NCI-H226 (cell line): Measurements from ENCODE around the gene EPHA2.
"Not testable (repeated sequence)": the region's sequence is repeated elsewhere in the genome, so short reads cannot be mapped to it uniquely, and the experiment has no call there.

Experiments
- DNase-seq: peaks from one replicate; pipeline ENCODE4 v3.0.0-alpha.2; 2015

The EPHA2 gene

DNA sequence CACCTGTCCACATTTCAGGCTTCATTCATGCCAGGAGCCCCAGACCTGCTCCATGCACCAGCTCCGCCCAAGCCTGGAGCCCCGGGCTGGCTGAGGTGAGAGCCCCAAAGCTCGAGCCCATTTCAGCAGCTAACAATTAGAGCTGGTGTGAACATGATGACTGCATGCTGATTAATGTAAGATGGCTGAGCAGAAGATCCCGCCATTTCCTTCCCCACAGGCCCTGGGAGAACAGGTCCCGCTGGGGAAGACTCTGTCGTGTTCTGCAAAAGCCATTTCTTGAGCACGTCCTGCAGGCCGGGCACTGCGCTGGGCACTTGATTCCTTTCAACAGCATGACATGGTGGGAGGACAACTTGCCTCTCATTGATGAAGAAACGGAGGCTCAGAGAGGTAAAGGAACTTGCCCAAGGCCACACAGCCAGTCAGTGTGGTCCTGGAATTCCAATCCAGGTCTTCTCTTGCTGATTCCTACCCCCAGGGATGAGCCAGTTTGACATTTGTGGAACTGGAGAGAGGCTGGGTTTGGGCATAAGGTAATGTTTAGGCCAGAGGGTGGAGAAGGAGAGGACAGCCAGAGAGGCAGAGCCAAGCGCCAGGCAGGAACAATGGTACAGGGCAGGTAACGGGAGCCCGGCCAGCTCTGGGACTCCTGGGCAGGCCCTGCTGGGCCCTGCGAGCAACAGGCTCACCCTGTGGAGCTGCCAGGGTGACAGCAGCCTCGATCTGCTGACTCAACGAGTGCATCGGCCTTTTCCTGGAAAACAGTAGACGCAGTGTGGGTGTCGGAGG, 28.1 kb upstream of the EPHA2 start:
- DNase-seq = no peak

DNA sequence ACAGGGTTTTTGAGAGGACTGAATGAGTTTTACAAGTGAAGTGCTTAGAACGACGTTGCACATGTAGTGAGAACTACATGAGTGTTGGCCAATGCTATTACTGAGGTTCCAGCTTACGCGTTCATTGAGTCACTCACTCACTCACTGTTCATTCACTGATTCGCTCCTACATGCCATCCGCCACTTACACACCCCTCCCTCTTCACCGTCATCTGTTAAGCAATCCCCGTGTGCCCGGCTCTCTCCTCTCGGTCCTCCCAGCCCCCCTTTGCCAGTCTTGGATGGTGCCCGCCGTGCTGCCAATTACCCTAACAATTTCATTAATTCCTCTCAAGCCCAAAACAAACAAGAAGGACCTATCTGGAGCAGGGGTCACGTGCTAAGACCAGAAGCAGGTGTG, 27.3 kb upstream of the EPHA2 start:
- DNase-seq = peak; percentile 81

DNA sequence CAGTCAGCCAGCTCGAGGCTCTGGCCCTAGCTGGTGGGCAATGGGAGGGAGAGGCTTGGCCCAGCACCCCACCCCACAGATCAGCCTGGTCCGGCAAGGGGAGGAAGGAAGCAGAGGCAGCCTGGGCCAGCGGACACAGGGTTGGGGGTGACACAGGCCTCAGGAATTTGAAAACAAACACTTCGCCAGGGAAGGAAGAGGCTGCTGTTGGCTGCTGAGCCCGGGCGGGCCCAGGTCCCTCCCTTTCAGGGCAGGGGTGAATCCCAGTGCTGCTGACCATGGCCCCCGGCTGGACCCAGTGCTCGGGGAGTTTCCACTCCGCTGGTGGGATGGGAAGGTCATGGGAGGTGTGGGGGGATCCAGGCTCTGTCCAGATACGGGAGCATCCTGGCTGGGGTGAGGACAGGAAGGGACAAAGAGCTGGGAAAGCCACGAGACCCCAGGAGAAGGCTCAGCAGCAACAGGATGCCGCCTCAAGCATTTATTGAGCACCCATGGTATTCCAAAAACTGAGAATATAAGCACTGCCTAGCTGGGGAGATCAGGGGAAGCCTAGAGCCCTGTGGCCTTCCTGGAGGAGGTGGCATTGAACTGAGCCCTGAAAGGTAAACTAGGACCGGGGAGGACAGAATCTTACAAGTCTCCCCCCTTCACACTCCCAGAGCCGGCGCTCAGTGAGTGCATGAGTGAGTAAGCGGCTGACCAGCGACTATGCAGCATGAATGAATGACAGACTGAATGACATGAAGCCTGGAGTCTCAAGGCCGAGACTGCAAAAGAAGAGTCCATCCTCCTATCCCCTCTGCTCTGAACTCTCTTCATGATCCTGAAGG, 26.2 kb upstream of the EPHA2 start:
- DNase-seq = peak; percentile 98

DNA sequence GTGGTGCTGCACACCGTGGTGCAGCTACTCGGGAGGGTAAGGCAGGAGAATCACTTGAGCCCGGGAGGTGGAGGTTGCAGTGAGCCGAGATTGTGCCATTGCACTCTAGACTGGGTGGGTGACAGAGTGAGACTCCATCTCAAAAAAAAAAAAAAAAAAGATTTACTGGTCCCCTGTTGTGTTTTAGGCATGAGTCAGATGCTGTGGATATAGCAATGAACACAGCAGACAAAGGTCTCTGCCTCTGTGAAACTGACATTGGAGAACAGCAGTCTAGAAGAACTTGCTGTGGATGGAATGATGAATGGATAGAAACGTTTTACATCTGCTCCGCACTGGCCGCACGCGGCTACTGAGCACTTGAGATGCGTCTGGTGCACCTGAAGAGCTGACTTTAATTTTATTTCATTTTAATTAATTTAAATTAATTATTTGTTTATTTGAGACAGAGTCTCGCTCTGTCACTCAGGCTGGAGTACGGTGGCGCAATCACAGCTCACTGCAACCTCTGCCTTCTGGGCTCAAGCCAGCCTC, 24.5 kb upstream of the EPHA2 start:
- DNase-seq = no peak

DNA sequence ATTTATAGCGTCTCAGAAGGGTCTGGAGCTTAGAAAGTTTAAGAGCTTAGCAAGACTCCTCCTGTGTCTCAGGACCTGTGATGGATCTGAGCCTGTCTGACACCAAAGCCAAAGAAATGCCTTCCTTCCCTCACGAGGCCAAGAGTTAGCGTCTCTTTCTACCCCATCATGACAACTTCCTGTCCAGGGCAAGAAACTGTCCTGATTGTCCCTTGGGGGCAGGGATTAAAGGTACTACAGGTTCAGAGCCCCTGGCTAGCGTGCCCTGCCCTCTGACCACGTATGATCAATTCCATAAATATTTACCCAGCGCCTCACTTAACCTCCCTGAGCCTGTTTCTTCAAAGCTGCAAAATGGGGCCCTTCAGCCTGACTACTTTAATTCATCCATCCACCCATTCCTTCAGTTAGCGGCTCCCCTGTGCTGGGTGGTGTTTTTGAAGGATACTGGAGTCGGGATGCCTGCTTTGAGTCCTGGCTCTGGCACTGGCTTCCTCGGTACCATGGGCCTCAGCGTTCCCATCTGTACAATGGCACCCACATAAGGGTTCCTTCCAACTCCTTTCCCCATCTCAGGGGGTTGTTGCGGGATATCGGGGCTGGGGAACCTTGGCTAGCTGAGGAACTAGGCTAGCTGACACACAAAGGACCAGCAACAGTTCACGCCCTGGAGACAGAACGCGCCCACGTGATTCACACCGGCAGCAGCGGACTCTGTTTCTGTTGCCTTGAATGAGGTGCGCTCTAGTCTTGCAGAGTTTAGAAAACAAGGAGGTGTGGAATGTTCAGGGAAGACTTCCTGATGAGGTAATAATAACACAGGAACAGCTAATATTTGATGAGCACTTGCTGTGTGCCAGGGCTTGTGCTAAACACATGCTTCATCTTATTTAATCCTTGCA, 23.0 kb upstream of the EPHA2 start:
- DNase-seq = no peak

DNA sequence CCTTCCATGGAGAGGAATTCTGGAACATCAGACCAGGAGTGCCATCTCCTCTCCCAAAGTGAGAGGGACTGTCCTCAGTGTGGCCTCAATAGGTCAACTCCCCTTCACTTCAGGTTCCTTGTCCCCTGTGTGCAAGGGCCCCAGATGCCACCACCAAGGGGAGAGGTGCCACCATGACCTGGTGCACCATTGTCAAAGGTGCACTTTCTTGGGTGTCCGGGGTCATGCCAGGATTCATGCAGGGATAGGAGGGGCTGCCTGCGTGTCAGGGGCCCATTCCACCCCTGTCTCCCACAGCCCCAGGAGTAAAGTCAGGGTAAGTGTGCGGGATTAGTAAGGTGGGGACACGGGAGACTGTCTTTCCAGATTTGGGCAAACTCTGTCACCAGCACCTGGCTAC, 21.4 kb upstream of the EPHA2 start:
- no peak for DNase-seq

DNA sequence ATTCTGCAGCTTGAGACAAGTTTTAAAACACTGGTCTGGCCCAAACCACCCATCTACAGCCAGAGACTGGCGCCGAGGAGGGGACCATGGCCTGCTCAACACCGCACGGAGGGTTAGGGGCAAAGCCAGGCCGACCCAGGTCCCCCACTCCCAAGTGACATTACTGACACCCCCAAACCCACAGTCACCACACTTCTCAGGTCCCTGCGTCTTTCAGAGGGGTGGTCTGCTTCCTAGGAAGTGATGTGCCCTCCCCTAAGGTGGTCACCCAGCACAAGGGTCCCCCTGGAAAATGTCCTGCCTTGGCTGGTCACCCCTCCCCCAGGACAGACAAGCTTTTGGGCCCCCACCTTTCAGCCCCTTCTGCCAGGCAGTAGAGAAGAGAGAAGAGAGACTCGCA, 20.8 kb upstream of the EPHA2 start:
- DNase-seq = no peak

DNA sequence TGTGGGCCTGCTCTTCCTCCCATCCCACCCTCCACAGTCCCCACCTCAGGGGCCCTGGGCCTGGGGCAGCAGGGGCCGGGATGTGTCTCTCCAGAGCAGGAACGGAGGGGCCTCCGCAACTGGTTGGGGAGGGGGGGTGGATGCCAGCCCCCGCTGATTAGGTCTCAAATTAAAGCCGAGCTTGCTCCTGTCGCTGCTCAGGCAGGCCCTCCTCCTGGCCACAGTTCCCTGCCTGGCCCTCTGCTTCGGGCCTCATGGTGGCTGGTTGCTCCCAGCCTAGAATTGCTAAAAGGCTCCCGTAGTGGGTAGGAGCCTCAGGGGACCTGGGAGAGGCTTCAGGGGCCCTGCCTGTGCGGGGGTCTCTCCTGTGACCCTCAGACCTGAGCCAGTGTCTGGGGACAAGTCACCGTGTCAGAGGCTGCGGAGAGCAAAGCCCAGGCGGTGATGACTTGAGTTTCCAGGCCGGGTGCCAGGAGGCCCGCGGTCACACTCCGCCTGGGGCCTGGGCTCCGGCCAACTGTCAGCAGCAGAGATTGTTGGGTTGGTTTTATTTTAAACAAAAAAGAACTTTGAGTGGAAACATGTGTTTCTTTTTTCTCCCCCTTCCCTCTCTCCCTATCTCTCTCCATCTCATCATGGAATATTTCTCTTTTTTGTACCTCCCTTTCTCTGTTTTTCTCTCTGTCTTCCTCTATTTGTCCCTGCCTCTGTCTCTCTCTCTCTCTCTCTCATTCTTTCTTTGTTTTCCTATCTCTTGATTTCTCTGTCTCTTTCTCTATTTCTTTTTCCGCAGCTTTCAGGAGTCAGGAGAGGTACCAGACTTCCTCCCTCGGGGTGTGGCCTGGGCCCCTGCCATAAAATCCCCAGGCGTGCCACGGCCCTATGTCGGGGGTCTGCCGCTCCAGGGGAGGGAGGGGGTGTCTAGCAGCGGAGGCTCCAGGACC, 20.0 kb upstream of the EPHA2 start:
- peak; percentile 71 for DNase-seq

DNA sequence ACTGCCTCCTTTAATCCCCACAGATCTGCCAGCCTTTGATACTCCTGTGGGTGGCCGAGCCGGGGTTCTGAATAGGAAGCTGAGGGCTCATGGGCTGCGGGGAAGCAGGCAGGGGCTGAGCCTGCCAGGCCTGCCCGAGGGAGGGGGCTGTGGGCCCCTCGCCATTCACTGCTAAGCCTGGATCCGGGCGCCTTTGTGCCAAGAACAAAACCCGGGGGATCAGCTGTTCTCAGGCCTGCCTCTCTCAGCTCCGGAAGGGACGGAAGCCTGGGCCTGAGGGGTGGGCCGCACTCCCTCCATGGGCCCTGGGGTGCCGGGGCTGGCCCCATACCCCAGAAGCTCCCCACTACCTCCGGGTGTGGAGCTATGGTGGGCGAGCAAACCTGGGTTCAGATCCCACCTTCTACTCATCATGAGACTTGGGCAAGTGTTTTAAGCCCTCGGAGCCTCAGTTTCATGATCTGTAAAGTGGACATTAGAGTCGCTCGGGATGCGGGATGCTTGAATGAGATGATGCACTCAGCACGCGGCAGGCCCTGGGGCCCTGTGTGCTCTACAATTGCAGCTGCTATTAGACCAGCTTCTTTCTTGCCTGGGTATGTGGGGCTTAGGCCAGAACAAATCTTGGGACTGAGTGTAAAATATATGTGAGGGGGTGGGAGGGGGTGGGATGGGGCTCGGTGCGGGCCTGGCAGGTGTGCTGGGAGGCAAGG, 19.2 kb upstream of the EPHA2 start:
- no peak for DNase-seq

DNA sequence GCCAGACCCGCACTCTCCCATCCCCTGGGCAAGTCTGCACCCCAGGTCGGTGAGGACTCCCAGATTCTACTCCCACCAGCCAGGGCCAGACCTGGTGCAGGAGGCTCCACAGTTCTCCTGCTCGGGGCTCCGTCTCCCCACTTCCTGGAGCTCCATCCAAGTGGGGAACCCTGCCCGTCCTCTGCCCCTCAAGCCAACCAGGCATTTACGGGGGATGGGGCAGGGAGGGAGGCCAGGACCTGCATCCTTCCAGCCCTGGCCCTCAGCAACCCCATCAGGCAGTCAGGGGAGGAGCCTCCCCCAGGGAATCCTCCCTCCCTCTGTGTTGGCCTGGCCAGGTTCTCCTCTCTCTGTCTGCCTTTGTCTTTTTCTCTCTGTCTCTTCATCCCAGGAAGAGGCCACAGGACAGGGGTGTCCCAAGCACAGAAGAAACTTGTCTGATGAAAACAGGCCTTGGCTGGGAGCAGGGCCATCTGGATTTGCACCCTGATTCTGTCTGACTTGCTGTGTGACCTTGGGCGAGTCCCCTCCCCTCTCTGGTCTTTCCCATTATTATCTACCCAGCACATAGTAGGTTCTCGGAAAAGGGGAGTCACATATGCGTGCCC, 18.5 kb upstream of the EPHA2 start:
- DNase-seq = peak; percentile 63

DNA sequence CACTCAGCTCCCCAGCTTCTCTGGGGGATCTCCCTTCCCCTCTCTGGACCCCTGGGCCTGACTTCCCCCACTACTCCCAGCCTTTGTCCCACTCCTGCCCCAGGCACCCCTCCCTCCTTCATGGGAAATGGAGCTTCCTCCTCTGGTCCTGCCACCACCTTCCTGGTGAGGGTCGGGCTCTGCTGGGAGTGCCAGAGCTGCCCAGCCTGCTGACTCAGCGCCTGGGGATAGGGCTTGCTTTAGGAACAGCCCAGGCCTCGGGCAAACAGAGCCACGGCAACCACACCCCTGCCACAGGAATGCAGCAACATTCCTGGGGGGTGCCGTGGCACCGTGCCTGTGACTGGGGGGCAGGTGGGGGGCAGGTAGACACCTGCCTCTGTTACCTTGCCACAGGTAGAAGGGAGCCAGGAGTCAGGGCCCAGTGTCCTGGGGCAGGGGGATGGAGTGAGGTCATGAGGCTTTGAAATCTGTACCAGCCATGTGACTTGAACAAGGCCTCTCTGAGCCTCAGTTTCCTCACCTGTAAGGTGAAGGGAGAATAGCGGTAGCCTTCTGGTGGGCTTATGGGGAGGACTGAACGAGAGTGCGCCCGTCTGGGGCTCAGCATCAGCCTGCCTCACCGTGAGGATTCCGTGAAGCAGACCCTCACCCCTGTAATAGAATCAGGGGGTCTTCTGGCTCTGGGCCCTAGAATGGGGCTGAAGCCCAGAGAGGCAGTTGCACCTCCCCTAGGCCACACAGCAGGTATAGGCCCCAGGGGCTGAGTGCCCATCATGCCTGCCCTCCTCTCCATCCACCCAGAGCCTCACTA, 17.8 kb upstream of the EPHA2 start:
- DNase-seq = peak; percentile 99

DNA sequence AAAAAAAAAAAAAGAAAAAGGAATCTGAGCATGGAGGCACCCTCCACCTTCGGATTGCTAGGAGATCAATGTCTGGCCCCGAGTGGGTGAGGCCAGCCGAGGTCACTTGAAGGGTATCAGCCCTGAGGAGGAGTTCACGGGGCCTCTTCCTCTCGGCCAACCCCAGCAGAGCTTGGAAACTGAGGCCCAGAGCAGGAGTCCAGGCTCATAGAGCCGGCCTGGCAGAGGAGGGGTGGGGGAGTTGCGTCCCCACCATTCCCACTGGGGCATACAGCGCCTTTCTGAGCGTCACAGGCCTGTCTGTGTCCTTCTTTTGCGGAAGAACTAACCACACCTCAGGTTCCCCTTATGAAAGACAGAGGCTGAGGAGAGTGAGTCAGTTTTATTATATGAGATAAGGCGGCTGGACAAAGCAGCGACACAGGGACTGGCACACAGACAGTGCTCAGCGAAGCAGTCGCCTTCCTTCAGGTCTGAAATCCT, 17.1 kb upstream of the EPHA2 start:
- peak; percentile 87 for DNase-seq

DNA sequence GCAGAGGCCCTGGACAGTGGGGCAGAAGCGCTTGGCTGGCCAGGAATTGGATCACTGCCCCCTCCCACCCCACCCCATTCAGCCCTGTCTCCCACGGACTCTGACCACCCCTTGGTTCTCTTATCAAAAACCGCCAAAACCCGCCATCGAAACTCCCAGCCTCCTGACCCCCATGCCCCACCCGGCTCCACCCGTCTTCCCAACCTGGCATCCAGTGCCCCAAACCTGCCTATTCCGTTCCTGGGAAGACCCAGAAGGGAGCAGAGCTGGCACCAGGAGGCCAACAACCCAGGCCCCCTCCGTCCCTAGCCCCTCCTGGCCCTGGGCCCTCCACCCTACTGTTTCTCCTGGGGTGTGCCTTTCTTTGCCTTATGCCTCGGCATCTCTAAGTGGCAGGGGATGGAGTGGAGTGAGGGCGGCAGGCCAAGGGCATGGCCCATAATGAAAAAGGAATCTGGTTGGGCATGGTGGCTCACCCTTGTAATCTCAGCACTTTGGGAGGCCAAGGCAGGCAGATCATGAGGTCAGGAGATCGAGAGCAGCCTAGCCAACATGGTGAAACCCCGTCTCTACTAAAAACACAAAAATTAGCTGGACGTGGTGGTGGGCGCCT, 16.5 kb upstream of the EPHA2 start:
- DNase-seq = no peak

DNA sequence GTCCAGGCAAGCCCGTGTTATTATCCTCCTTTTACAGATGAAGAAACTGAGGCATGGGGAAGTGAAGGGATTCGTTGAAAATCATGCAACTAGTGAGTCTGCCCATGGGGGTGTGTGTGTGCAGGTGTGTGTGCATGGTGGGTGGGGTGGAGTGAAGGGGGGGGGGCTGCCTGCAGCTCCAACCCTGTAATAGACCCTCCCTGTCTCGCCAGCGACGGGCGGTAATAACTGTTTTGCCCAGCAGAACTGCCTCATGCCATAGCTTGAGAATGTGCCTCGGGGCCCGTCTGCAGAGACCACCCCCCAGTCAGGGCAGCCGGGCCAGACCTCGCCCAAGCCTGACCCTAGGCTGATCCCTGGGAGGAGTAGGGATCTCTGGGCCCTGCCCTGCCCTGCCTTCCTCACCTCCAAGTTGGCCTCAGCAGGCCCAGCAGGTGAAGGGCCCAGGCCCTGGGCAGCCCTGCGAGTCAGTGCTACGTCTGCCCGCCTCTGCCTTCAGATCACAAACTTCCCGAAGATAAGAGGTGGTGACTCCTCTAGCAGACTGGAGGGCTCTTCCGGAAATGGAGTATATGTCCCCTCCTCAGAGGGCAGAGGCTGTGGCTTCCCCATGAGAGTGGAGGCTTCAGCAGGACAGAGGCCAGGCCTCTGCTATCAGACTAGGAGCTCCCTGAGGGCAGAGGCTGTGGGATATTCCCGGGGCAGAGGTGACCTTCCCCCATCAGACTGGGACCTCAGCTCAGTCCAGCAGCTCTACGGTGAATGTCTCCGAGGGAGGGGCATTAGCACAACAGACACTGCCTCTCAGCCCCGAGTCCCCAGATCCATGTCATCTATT, 15.7 kb upstream of the EPHA2 start:
- peak; percentile 54 for DNase-seq

DNA sequence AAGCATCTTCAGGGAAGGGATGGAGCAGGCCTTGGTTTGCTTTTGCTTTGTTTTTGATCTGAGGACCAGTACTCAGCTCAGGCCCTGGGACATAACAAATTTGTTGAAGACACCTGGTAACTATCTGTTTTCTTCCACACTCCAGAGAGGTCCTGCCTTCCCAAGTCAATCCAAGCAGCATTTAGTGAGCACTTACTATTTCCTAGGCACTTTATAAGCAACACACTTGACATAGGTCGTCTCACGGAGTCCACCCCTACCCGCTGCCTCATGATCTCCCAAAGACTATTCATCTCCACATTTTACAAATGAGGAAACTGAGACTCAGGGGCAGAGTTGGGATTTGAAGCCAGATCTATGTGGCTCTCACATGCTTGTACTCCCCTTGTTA, 14.4 kb upstream of the EPHA2 start:
- DNase-seq = no peak

DNA sequence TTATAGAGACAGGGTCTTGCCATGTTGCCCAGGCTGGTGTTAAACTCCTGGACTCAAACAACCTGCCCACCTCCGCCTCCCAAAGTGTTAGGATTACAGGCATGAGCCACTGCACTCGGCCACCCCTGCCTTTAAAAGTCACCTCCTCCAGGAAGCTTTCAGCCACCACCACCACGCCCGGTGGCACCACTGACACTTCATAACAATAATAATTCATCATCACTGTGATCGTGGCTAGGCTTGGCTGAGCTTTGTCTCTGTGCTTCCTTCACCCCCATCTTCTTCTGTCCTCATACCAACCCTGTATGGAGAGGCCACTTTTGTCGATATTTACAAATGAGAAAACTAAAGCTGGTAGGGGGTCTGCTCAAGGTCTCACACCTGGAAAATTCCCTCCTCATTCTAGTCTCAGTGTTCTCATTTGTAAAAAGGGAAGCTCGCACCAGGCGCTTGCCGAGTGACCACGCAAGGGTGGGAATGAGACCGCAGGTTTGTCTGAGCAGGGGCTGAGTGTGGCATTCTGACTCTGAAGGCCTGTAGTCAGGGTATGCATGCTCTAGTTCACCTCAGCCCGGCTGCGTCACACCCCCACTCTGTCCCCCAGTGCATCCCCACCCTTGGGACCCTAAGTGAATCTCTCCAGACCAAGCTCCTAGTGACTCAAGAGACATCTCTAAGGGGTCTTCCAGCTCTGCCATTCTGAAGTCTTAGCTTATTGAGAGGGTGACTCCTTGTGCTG, 12.9 kb upstream of the EPHA2 start:
- DNase-seq = no peak

DNA sequence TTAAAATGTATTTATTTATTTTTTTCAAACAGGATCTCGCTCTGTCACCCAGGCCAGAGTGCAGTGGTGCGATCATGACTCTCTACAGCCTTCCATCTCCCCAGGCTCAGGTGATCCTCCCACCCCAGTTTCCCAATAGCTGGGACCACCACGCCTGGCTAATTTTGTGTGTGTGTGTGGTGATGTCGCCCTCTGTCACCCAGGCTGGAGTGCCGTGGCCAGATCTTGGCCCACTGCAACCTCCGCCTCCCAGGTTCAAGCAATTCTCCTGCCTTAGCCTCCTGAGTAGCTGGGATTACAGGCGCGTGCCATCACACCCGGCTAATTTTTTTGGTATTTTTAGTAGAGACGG, 12.3 kb upstream of the EPHA2 start:
- not testable (repeated sequence) for DNase-seq
